Neural cell (in vitro differentiated cells): ENCODE measurements around the gene CEACAM6. TPM values are rescaled to one million over a fixed set of nuclear protein-coding genes. Genes with fewer than 3 reads are reported as not detected.

Experiments used
- H2AFZ ChIP-seq: fragments of 200-600, 300-800 bp; sonication (generic), shearing (Covaris generic); 2 replicates; pipeline ENCODE4 v1.6.0; 2014; ENCODE audit warnings: low read depth, mild to moderate bottlenecking, antibody characterized with exemption, low read length, moderate library complexity
- H3F3A ChIP-seq: fragments of 200-600 bp; shearing (Covaris generic); 2 replicates; pipeline ENCODE4 v1.6.1; 2016; ENCODE audit warnings: mild to moderate bottlenecking, moderate library complexity, mixed read lengths, antibody characterized with exemption, low read length; ENCODE audit not compliant: insufficient read depth, poor library complexity, severe bottlenecking
- H3K27ac ChIP-seq: fragments of 200-600, 300-800 bp; sonication (generic), shearing (Covaris generic); 2 replicates; pipeline ENCODE4 v1.5.1; 2014; ENCODE audit warnings: mild to moderate bottlenecking, low read length, moderate library complexity
- H3K27me3 ChIP-seq: fragments of 300-800, 200-600 bp; sonication (generic), shearing (Covaris generic); 2 replicates; pipeline ENCODE4 v1.6.0; 2014; ENCODE audit warnings: mild to moderate bottlenecking, low read depth, low read length, moderate library complexity; ENCODE audit not compliant: insufficient read depth
- H3K36me3 ChIP-seq: fragments of 300-800, 200-600 bp; sonication (generic), shearing (Covaris generic); 2 replicates; pipeline ENCODE4 v1.5.1; 2014; ENCODE audit warnings: mild to moderate bottlenecking, antibody characterized with exemption, low read length, moderate library complexity; ENCODE audit not compliant: insufficient read depth
- H3K4me2 ChIP-seq: fragments of 300-800, 200-600 bp; sonication (generic), shearing (Covaris generic); 2 replicates; pipeline ENCODE4 v1.6.0; 2014; ENCODE audit warnings: mild to moderate bottlenecking, low read length
- H3K4me3 ChIP-seq: fragments of 300-800, 200-600 bp; sonication (generic), shearing (Covaris generic); 2 replicates; pipeline ENCODE4 v1.5.1; 2014; ENCODE audit warnings: mild to moderate bottlenecking, low read length, moderate library complexity
- H3K79me2 ChIP-seq: fragments of 200-600 bp; shearing (Covaris generic); replicated peaks from 2 replicates; pipeline ENCODE4 v1.6.0; 2014; ENCODE audit warnings: mild to moderate bottlenecking, low read length, moderate library complexity; ENCODE audit not compliant: insufficient read depth
- H3K9ac ChIP-seq: fragments of 300-800, 200-600 bp; sonication (generic), shearing (Covaris generic); 2 replicates; pipeline ENCODE4 v1.6.1; 2016; ENCODE audit warnings: mild to moderate bottlenecking, low read length, mixed read lengths
- H3K9me2 ChIP-seq: fragments of 200-600 bp; shearing (Covaris generic); 2 replicates; pipeline ENCODE4 v1.6.1; 2016; ENCODE audit warnings: mild to moderate bottlenecking, low read length, mixed read lengths; ENCODE audit not compliant: insufficient read depth
- H3K9me3 ChIP-seq: fragments of 200-600, 300-800 bp; sonication (generic), shearing (Covaris generic); 2 replicates; pipeline ENCODE4 v1.6.1; 2016; ENCODE audit warnings: mild to moderate bottlenecking, mixed run types, low read length, moderate library complexity, mixed read lengths
- H4K20me1 ChIP-seq: fragments of 200-600 bp; shearing (Covaris generic); 2 replicates; pipeline ENCODE4 v1.6.1; 2016; ENCODE audit warnings: mild to moderate bottlenecking, mixed run types; ENCODE audit not compliant: insufficient read depth
- CTCF ChIP-seq: fragments of 450-650 bp; IDR thresholded peaks from 2 replicates; pipeline ENCODE4 v1.5.1; 2014; ENCODE audit warnings: antibody characterized with exemption, mild to moderate bottlenecking, moderate library complexity; ENCODE audit not compliant: poor library complexity, severe bottlenecking
- EP300 ChIP-seq: fragments of 450-650 bp; conservative IDR thresholded peaks from 2 replicates; pipeline ENCODE4 v1.6.1; 2014; ENCODE audit warnings: antibody characterized with exemption, mild to moderate bottlenecking, moderate library complexity; ENCODE audit not compliant: poor library complexity, severe bottlenecking
- EZH2 ChIP-seq: fragments of 200-600, 300-800 bp; shearing (Covaris generic), sonication (generic); IDR thresholded peaks from 2 replicates; pipeline ENCODE4 v1.6.1; 2014; ENCODE audit warnings: antibody characterized with exemption, low read length, borderline replicate concordance, mild to moderate bottlenecking; ENCODE audit not compliant: insufficient read depth, poor library complexity, severe bottlenecking
- MXI1 ChIP-seq: fragments of 450-650 bp; conservative IDR thresholded peaks from 2 replicates; pipeline ENCODE4 v1.6.1; 2014; ENCODE audit warnings: antibody characterized with exemption, mild to moderate bottlenecking; ENCODE audit not compliant: poor library complexity, severe bottlenecking
- POLR2AphosphoS5 ChIP-seq: IDR thresholded peaks from 2 replicates; pipeline ENCODE4 v1.6.1; 2012
- RAD21 ChIP-seq: fragments of 450-650 bp; conservative IDR thresholded peaks from 2 replicates; pipeline ENCODE4 v1.6.1; 2014; ENCODE audit warnings: antibody characterized with exemption, mild to moderate bottlenecking, moderate library complexity
- REST ChIP-seq: IDR thresholded peaks from 2 replicates; pipeline ENCODE4 v1.6.1; 2012; ENCODE audit warnings: borderline replicate concordance
- SMC3 ChIP-seq: fragments of 450-650 bp; conservative IDR thresholded peaks from 2 replicates; pipeline ENCODE4 v1.6.1; 2014; ENCODE audit warnings: antibody characterized with exemption, mild to moderate bottlenecking, moderate library complexity; ENCODE audit not compliant: poor library complexity
- TAF1 ChIP-seq: IDR thresholded peaks from 2 replicates; pipeline ENCODE4 v1.6.1; 2012; ENCODE audit warnings: low read depth
- polyA plus RNA-seq: library from polyadenylated mRNA; depleted of rRNA; stranded (reverse); fragments of >200 nt; gene quantifications from 2 replicates; pipeline ENCODE4 v1.2.3, GENCODE V29; 2014

The CEACAM6 gene
- polyA plus RNA-seq, 1 donor from 2014 or later: not detected

GRCh38 chr19:41735071-41735600, 20.2 kb upstream of the CEACAM6 start:
- Histone ChIP-seq H3K4me2 (no peak overlapping the region), H3K9ac (no peak overlapping the region), H3K4me3 (no peak overlapping the region), H3K79me2 (no peaks in the 10 kb centered on the region), H4K20me1 (no peaks in the 10 kb centered on the region), H3K36me3 (no peaks in the 10 kb centered on the region), H3K9me2 (no peaks in the 10 kb centered on the region), H3K27ac (no peak overlapping the region), H3F3A (no peaks in the 10 kb centered on the region), H3K9me3 (no peaks in the 10 kb centered on the region), H3K27me3 (no peaks in the 10 kb centered on the region), H2AFZ (no peak overlapping the region)
- TF ChIP-seq EP300: no peak

GRCh38 chr19:41739361-41739760, 16.0 kb upstream of the CEACAM6 start:
- Histone ChIP-seq H3K36me3 (no peaks in the 10 kb centered on the region), H4K20me1 (no peaks in the 10 kb centered on the region), H3K9ac (no peak overlapping the region), H2AFZ (no peak overlapping the region), H3K27me3 (no peaks in the 10 kb centered on the region), H3K27ac (no peak overlapping the region), H3K9me3 (no peaks in the 10 kb centered on the region), H3K4me3 (no peak overlapping the region), H3K9me2 (no peaks in the 10 kb centered on the region), H3K4me2 (no peak overlapping the region), H3F3A (no peaks in the 10 kb centered on the region), H3K79me2 (no peaks in the 10 kb centered on the region)
- TF ChIP-seq EP300 (no peak), CTCF (no peak), RAD21 (no peak), MXI1 (no peak), EZH2 (no peak), POLR2AphosphoS5 (no peak), TAF1 (no peak), SMC3 (no peak), REST (no peak)
